Suprapubic skin (tissue), 4 donors: ENCODE data around the gene PTBP1. TPM values are rescaled to one million over a fixed set of nuclear protein-coding genes. Genes with fewer than 3 reads are reported as not detected.

ENCODE experiments used
- DNase-seq, 2 donors: peaks; one replicate each; pipeline ENCODE4 v3.0.0-alpha.2; 2019; ENCODE audit warnings: low spot score in 2 of 2
- H3K27ac ChIP-seq: fragments of 200-600 bp; sonication (generic); one replicate; pipeline ENCODE4 v1.5.1; 2019
- H3K27me3 ChIP-seq: fragments of 200-600 bp; sonication (generic); one replicate; pipeline ENCODE4 v1.5.1; 2019
- H3K36me3 ChIP-seq: fragments of 200-600 bp; sonication (generic); one replicate; pipeline ENCODE4 v1.5.1; 2019
- H3K4me1 ChIP-seq: fragments of 200-600 bp; sonication (generic); one replicate; pipeline ENCODE4 v1.5.1; 2019
- H3K4me3 ChIP-seq: fragments of 200-600 bp; sonication (generic); one replicate; pipeline ENCODE4 v1.5.1; 2019; ENCODE audit warnings: mild to moderate bottlenecking
- H3K9me3 ChIP-seq: fragments of 200-600 bp; sonication (generic); one replicate; pipeline ENCODE4 v1.5.1; 2019
- CTCF ChIP-seq, 2 donors: fragments of 200-600 bp in 1 of 2; fragments of 450-650 bp in 1 of 2; sonication (generic) in 1 of 2; IDR thresholded peaks; one replicate each; pipeline ENCODE4 v1.5.1; 2016 to 2019; ENCODE audit warnings: antibody characterized with exemption in 2 of 2, mild to moderate bottlenecking in 1 of 2, moderate library complexity in 1 of 2
- EP300 ChIP-seq: sonication (generic); formaldehyde crosslinking; IDR thresholded peaks from one replicate; pipeline ENCODE4 v1.6.1; 2017; ENCODE audit warnings: antibody characterized with exemption
- POLR2A ChIP-seq, 2 donors: fragments of 450-650 bp; IDR thresholded peaks; one replicate each; pipeline ENCODE4 v1.6.1; 2017; ENCODE audit warnings: antibody characterized with exemption in 2 of 2, mild to moderate bottlenecking in 2 of 2, moderate library complexity in 2 of 2
- POLR2AphosphoS5 ChIP-seq, 3 donors: sonication (generic); formaldehyde crosslinking; IDR thresholded peaks; one replicate each; pipeline ENCODE4 v1.6.1; 2017; ENCODE audit warnings: antibody characterized with exemption in 3 of 3
- WGBS: methylation state at CpG from one replicate; pipeline ENCODE4 v1.1.5; 2018; 5-methylcytosine and 5-hydroxymethylcytosine counted together
- total RNA-seq, 4 donors: library from RNA; depleted of rRNA; stranded (reverse); fragments of >200 nt; gene quantifications; one replicate each; pipeline ENCODE4 v1.1.0, GENCODE V29; 2016

Gene PTBP1
- total RNA-seq, 4 donors from 2014 or later: 152 to 227 (median 174) TPM

GRCh38 chr19:854549-854948 is 57.3 kb downstream of the PTBP1 start:
- Histone ChIP-seq H3K36me3 (no peaks in the 10 kb centered on the region), H3K27ac (no peak overlapping the region), H3K4me1 (peaks cover 30% of the 10 kb centered on the region), H3K4me3 (no peak overlapping the region), H3K27me3 (peaks cover 15% of the 10 kb centered on the region), H3K9me3 (no peaks in the 10 kb centered on the region)
- WGBS: 77% methylated on average over 6 of the region's 6 CpGs
- TF ChIP-seq POLR2AphosphoS5 (IDR thresholded peaks at IDR 0.05) (no peak), POLR2A (IDR thresholded peaks at IDR 0.05) (no peak), CTCF (IDR thresholded peaks at IDR 0.05) (no peak), EP300 (no peak)
- no peak for DNase-seq

GRCh38 chr19:855142-855541 is 57.9 kb downstream of the PTBP1 start:
- H3K36me3 ChIP-seq: no peaks in the 10 kb centered on the region
- H3K4me1 ChIP-seq: peaks cover 35% of the 10 kb centered on the region
- no peak overlapping the region for H3K27ac ChIP-seq
- DNase-seq: no peak
- no peaks in the 10 kb centered on the region for H3K9me3 ChIP-seq
- WGBS: 92% methylated on average over 1 of the region's 12 CpGs
- no peak for TF ChIP-seq POLR2A (IDR thresholded peaks at IDR 0.05)
- no peak for TF ChIP-seq EP300
- TF ChIP-seq POLR2AphosphoS5 (IDR thresholded peaks at IDR 0.05): no peak
- no peak for TF ChIP-seq CTCF (IDR thresholded peaks at IDR 0.05)
- peaks cover 15% of the 10 kb centered on the region for H3K27me3 ChIP-seq
- H3K4me3 ChIP-seq: no peak overlapping the region

DNA sequence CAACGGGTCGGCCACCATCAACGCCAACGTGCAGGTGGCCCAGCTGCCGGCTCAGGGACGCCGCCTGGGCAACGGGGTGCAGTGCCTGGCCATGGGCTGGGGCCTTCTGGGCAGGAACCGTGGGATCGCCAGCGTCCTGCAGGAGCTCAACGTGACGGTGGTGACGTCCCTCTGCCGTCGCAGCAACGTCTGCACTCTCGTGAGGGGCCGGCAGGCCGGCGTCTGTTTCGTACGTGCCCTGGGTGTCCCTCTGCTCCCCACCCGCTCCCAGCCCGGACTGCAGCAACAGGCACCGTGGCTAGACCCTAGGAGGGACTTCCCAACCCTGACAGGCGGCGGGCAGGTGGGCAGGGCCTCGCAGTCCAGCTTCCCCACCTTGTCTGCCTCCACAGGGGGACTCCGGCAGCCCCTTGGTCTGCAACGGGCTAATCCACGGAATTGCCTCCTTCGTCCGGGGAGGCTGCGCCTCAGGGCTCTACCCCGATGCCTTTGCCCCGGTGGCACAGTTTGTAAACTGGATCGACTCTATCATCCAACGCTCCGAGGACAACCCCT is 58.4 kb downstream of the PTBP1 start:
- no peaks in the 10 kb centered on the region for H3K9me3 ChIP-seq
- peaks cover 15% of the 10 kb centered on the region for H3K27me3 ChIP-seq
- no peak for DNase-seq
- H3K4me1 ChIP-seq: peaks cover 35% of the 10 kb centered on the region
- no peak for TF ChIP-seq CTCF (IDR thresholded peaks at IDR 0.05)
- TF ChIP-seq EP300: no peak
- no peaks in the 10 kb centered on the region for H3K36me3 ChIP-seq
- H3K27ac ChIP-seq: no peak overlapping the region
- H3K4me3 ChIP-seq: no peak overlapping the region
- WGBS: 70% methylated on average over 2 of the region's 40 CpGs

DNA sequence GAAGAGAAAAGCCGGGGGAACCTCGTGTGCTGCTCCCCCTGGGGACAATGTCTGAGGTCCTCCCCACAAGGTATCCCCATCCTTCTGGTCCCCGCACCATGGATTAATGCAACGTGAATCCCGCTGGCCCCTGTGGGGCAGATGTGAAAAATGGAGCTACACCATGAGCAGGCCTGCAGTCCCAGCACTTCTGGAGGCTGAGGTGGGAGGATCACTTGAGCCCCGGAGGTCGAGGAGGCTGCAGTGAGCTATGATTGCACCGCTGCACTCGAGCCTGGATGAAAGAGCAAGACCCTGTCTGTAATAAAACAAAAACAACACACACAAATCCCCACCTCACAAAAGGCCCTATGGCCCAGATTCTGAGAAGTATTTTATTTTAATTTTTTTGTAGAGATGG is 61.0 kb downstream of the PTBP1 start:
- Histone ChIP-seq H3K27ac (peak overlapping the region; percentile 84), H3K4me3 (no peak overlapping the region), H3K9me3 (no peaks in the 10 kb centered on the region), H3K4me1 (peaks cover 44% of the 10 kb centered on the region), H3K36me3 (no peaks in the 10 kb centered on the region), H3K27me3 (peaks cover 2% of the 10 kb centered on the region)
- WGBS: 94% methylated on average over 8 of the region's 9 CpGs
- TF ChIP-seq POLR2A (IDR thresholded peaks at IDR 0.05) (no peak), CTCF (IDR thresholded peaks at IDR 0.05) (no peak), POLR2AphosphoS5 (IDR thresholded peaks at IDR 0.05) (no peak), EP300 (no peak)
- no peak for DNase-seq

- Histone ChIP-seq H3K27me3 (no peaks in the 10 kb centered on the region), H3K9me3 (no peaks in the 10 kb centered on the region), H3K4me3 (peak within 1 kb of the TSS; percentile 62), H3K36me3 (no peaks in the 10 kb centered on the region), H3K27ac (peak within 1 kb of the TSS; percentile 84), H3K4me1 (peaks cover 44% of the 10 kb centered on the region)
- TF ChIP-seq POLR2AphosphoS5 (IDR thresholded peaks at IDR 0.05) (peak in 2 of 3 donors; percentile 24 to 36), CTCF (IDR thresholded peaks at IDR 0.05) (no peak), POLR2A (IDR thresholded peaks at IDR 0.05) (peak; percentile 78 to 92), EP300 (no peak)
- peak in 1 of 2 donors; percentile 91 for DNase-seq
- 20% methylated on average over 8 of the region's 24 CpGs for WGBS
These were observed 61.9 kb downstream of the PTBP1 start, which contains the start of gene CFD for GRCh38 chr19:858868-859843. Gene CFD (plus strand): TSS chr19:859664. CDS start chr19:859690, 26 bp downstream.
